Measurements from ENCODE around the gene L2HGDH. TPM values are rescaled to one million over a fixed set of nuclear protein-coding genes. Genes with fewer than 3 reads are reported as not detected.
"Not testable (repeated sequence)": the region's sequence is repeated elsewhere in the genome, so short reads cannot be mapped to it uniquely, and the experiment has no call there.

Gene L2HGDH
- 32.9 and 42.7 TPM in 2 replicates for total RNA-seq (2014; rRNA removed; shearing (Covaris generic); ENCODE audit: low replicate concordance)

DNA sequence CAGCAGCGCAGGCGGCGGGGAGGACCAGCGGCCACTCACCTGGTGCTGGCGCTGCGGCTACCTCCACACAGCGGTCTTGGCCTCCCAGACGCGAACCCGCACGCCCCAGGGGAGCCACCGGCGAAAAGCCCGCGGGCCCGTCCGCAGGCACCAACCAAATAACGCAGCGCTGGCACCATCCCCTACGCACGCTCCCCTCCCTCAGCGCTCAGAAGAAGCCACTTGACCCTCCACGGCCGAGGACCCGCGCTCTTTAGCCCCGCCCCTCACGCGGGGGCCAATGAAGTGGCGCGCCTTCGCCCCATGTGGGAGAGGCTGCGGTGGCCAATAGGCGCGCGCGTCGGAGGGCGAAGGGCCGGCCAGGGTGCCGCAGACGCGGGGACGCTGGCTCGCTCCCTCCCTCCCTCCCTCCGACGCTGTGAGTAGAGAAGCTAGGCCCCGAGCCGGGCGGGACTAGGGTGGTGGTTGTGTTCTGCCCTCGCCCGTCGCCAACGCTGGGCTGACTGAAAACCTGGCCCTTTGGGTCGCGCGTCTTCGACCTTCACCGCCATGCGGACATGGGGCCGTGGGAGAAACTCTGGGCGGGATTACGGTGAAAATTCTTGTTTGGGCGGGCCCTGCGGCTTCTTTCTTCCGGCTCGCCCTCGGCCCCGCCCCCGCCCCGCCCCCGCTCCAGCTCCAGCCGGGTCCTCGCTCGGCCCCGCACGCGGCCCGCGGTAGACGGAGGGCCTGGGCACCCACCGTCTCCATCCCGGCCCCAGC lies at the start of gene L2HGDH, which contains the start of gene DMAC2L:
Gene L2HGDH (minus strand): TSS at position 258 of the 762 bp plus-strand sequence. CDS start 79 bp downstream, at position 179.
Gene DMAC2L (plus strand): TSS at position 353 of the 762 bp plus-strand sequence. CDS start 9,164 bp downstream, outside the sequence.
- Histone ChIP-seq H4K20me1 (ENCODE audit: insufficient read depth, low read depth, low read length) (no peaks in the 10 kb centered on the region), H3K4me2 (ENCODE audit: low read depth, low read length, poor library complexity, severe bottlenecking) (peak within 1 kb of the TSS; percentile 80), H3K9me3 (ENCODE audit: low read length) (0 out of 2 replicates have a peak, but pooled peaks cover 2% of the 10 kb centered on the region), H3K9ac (ENCODE audit: low read length) (peak within 1 kb of the TSS; percentile 76), H3K79me2 (ENCODE audit: low read length) (peaks cover 86% of the 10 kb centered on the region), H3K27me3 (ENCODE audit: low read length) (no peaks in the 10 kb centered on the region), H3K9me2 (replicated peaks; ENCODE audit: insufficient read depth, low read length) (no peaks in the 10 kb centered on the region), H3K4me3 (ENCODE audit: low read length) (peak within 1 kb of the TSS; percentile 77), H2AFZ (ENCODE audit: low read length) (peak within 1 kb of the TSS; percentile 61), H3K4me1 (ENCODE audit: low read length) (peaks cover 27% of the 10 kb centered on the region), H3K36me3 (ENCODE audit: insufficient read depth, low read length) (peaks cover 24% of the 10 kb centered on the region), H3K27ac (ENCODE audit: low read length) (peak within 1 kb of the TSS; percentile 67)
- DNase-seq, result peak; percentile 100

DNA sequence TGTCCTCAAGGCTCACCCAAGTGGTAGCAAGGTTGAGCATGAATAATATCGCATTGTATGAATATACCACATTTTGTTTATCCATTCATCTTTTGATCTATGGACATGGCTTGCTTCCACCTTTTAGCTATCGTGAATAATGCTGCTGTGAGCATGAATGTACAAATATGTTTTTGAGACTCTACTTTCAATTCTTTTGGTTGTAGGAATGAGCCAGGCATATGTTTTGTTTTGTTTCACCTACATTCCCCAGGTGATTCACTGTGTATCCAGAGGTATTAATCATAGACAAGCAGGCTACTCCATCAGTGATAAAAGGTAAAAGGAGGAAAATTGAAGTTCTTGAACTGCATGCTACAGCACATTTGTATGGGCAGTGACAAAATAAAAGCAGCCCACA lies 48.8 kb upstream of the L2HGDH start:
- H3K27me3 ChIP-seq (ENCODE audit: low read length), result no peaks in the 10 kb centered on the region
- H2AFZ ChIP-seq (ENCODE audit: low read length), result no peak overlapping the region
- no peak overlapping the region for H3K27ac ChIP-seq (ENCODE audit: low read length)
- no peak for DNase-seq
- peaks cover 20% of the 10 kb centered on the region for H3K4me1 ChIP-seq (ENCODE audit: low read length)
- H3K9ac ChIP-seq (ENCODE audit: low read length), result no peak overlapping the region
- H3K4me3 ChIP-seq (ENCODE audit: low read length), result no peak overlapping the region
- H3K36me3 ChIP-seq (ENCODE audit: insufficient read depth, low read length), result no peaks in the 10 kb centered on the region
- H3K9me3 ChIP-seq (ENCODE audit: low read length), result no peaks in the 10 kb centered on the region
- no peaks in the 10 kb centered on the region for H4K20me1 ChIP-seq (ENCODE audit: insufficient read depth, low read depth, low read length)
- no peaks in the 10 kb centered on the region for H3K9me2 ChIP-seq (replicated peaks; ENCODE audit: insufficient read depth, low read length)
- no peak overlapping the region for H3K4me2 ChIP-seq (ENCODE audit: low read depth, low read length, poor library complexity, severe bottlenecking)
- H3K79me2 ChIP-seq (ENCODE audit: low read length), result no peaks in the 10 kb centered on the region

DNA sequence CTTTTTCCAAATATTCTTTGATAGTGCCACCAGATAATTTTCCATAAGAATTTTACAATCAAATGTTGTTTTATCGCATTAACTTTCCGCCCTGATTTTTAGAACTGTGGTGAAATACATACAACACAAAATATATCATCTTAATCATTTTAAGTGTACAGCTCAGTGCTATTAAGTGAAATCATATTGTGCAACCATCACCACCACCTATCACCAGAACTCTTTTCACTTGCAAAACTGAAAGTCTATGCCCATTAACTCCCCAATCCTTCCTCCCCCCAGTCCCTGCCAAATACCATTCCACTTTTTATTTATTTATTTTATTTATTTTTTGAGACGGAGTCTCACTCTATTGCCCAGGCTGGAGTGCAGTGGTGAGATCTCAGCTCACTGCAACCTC lies 48.1 kb upstream of the L2HGDH start:
- H3K9me3 ChIP-seq (ENCODE audit: low read length), result no peaks in the 10 kb centered on the region
- H3K4me3 ChIP-seq (ENCODE audit: low read length), result no peak overlapping the region

DNA sequence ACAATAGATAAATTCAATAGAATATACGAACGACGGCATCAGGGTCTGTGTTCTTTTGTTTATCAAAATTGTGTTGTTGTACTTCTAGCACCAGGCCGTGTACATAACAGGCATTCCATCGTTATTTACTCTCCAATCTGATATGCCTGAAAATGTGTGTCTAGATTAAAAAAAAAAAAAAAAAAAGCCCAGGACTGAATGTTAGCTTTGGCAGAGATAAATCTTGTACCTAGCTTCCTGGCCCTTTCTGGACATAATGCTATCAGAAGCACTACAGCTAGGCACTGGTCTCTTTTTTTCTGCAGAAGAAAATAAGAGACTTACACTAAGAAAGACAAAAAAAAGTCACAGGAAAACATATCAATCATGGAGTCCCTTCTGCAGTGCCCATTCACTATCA lies 47.6 kb upstream of the L2HGDH start:
- H3K4me1 ChIP-seq (ENCODE audit: low read length), result peaks cover 18% of the 10 kb centered on the region
- no peak overlapping the region for H3K9ac ChIP-seq (ENCODE audit: low read length)
- H3K27ac ChIP-seq (ENCODE audit: low read length), result no peak overlapping the region
- H3K79me2 ChIP-seq (ENCODE audit: low read length), result no peaks in the 10 kb centered on the region
- H3K36me3 ChIP-seq (ENCODE audit: insufficient read depth, low read length), result no peaks in the 10 kb centered on the region
- no peaks in the 10 kb centered on the region for H3K9me3 ChIP-seq (ENCODE audit: low read length)
- H3K4me2 ChIP-seq (ENCODE audit: low read depth, low read length, poor library complexity, severe bottlenecking), result no peak overlapping the region
- no peak overlapping the region for H3K4me3 ChIP-seq (ENCODE audit: low read length)
- H4K20me1 ChIP-seq (ENCODE audit: insufficient read depth, low read depth, low read length), result no peaks in the 10 kb centered on the region
- no peaks in the 10 kb centered on the region for H3K27me3 ChIP-seq (ENCODE audit: low read length)
- no peaks in the 10 kb centered on the region for H3K9me2 ChIP-seq (replicated peaks; ENCODE audit: insufficient read depth, low read length)
- no peak overlapping the region for H2AFZ ChIP-seq (ENCODE audit: low read length)
- no peak for DNase-seq

More for the DNA sequence above, 48.1 kb upstream of the L2HGDH start:
- H3K27me3 ChIP-seq (ENCODE audit: low read length), result no peaks in the 10 kb centered on the region
- H3K36me3 ChIP-seq (ENCODE audit: insufficient read depth, low read length), result no peaks in the 10 kb centered on the region
- no peak overlapping the region for H3K4me2 ChIP-seq (ENCODE audit: low read depth, low read length, poor library complexity, severe bottlenecking)
- H3K27ac ChIP-seq (ENCODE audit: low read length), result no peak overlapping the region
- peaks cover 23% of the 10 kb centered on the region for H3K4me1 ChIP-seq (ENCODE audit: low read length)
- H3K9me2 ChIP-seq (replicated peaks; ENCODE audit: insufficient read depth, low read length), result no peaks in the 10 kb centered on the region
- no peak overlapping the region for H2AFZ ChIP-seq (ENCODE audit: low read length)
- H4K20me1 ChIP-seq (ENCODE audit: insufficient read depth, low read depth, low read length), result no peaks in the 10 kb centered on the region
- no peaks in the 10 kb centered on the region for H3K79me2 ChIP-seq (ENCODE audit: low read length)
- no peak overlapping the region for H3K9ac ChIP-seq (ENCODE audit: low read length)
- no peak for DNase-seq

DNA sequence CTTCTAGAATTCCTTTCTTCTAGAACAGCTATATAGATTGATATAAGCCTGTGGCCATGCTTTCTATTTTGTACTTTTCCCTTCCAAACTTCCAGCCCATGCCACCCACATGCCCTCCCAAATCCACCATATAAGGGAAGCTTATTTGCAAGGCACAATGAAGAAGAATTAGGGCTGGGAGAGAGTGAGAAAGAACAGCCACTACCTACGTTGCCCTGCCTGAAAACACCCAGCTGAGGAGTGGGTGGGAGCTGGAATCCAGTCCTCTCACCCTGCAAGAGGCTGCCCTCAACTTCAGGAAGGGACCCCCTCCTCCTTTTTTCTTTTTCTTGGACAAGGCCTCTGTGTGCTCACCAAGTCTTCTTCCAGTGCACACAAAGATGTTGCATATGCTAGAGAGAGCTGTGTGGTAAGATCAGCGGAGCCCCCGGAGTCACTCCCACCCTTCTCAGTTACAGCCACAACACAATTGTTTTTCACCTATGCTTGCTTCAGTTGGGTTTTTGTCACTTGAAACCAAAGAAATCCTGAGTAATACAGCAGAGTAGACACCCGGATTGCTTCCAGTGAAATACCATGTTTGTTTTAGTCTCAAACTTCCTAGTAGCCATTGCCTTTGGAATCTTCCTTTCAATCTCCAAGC lies 45.8 kb upstream of the L2HGDH start:
- no peak overlapping the region for H3K27ac ChIP-seq (ENCODE audit: low read length)
- no peaks in the 10 kb centered on the region for H3K9me3 ChIP-seq (ENCODE audit: low read length)
- no peaks in the 10 kb centered on the region for H3K27me3 ChIP-seq (ENCODE audit: low read length)
- H3K4me3 ChIP-seq (ENCODE audit: low read length), result no peak overlapping the region
- peaks cover 3% of the 10 kb centered on the region; the same call in 1 of the 2 replicates for H3K4me1 ChIP-seq (ENCODE audit: low read length)
- DNase-seq, result no peak
- no peaks in the 10 kb centered on the region for H3K36me3 ChIP-seq (ENCODE audit: insufficient read depth, low read length)
- H2AFZ ChIP-seq (ENCODE audit: low read length), result no peak overlapping the region
- H3K79me2 ChIP-seq (ENCODE audit: low read length), result no peaks in the 10 kb centered on the region
- H4K20me1 ChIP-seq (ENCODE audit: insufficient read depth, low read depth, low read length), result no peaks in the 10 kb centered on the region
- H3K9ac ChIP-seq (ENCODE audit: low read length), result no peak overlapping the region
- H3K4me2 ChIP-seq (ENCODE audit: low read depth, low read length, poor library complexity, severe bottlenecking), result no peak overlapping the region
- no peaks in the 10 kb centered on the region for H3K9me2 ChIP-seq (replicated peaks; ENCODE audit: insufficient read depth, low read length)

DNA sequence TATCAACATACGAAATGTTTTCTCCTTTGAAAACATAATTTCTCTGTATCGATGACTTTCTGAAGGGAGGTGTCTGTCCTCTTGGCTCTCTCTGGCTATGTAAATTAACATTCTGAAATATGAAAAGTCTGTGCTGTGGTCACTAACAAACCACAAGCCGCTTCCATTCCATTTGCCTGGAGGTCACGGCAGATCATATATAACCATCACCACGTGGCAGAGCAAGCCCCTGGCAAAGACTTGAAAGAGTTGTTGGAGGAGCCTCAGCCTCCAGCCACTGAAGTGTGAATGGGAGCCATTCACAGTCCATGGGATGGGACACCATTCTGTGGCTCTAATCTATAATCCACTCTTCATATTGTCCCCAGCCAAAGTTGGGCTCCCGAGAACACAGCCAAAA lies 45.1 kb upstream of the L2HGDH start:
- no peaks in the 10 kb centered on the region for H3K9me2 ChIP-seq (replicated peaks; ENCODE audit: insufficient read depth, low read length)
- H3K4me2 ChIP-seq (ENCODE audit: low read depth, low read length, poor library complexity, severe bottlenecking), result no peak overlapping the region
- H3K4me1 ChIP-seq (ENCODE audit: low read length), result peaks cover 10% of the 10 kb centered on the region
- H3K79me2 ChIP-seq (ENCODE audit: low read length), result no peaks in the 10 kb centered on the region
- no peak overlapping the region for H2AFZ ChIP-seq (ENCODE audit: low read length)
- H3K36me3 ChIP-seq (ENCODE audit: insufficient read depth, low read length), result no peaks in the 10 kb centered on the region
- H3K27me3 ChIP-seq (ENCODE audit: low read length), result no peaks in the 10 kb centered on the region
- H3K9ac ChIP-seq (ENCODE audit: low read length), result no peak overlapping the region
- H4K20me1 ChIP-seq (ENCODE audit: insufficient read depth, low read depth, low read length), result no peaks in the 10 kb centered on the region
- no peak for DNase-seq
- no peaks in the 10 kb centered on the region for H3K9me3 ChIP-seq (ENCODE audit: low read length)
- no peak overlapping the region for H3K4me3 ChIP-seq (ENCODE audit: low read length)
- H3K27ac ChIP-seq (ENCODE audit: low read length), result no peak overlapping the region

DNA sequence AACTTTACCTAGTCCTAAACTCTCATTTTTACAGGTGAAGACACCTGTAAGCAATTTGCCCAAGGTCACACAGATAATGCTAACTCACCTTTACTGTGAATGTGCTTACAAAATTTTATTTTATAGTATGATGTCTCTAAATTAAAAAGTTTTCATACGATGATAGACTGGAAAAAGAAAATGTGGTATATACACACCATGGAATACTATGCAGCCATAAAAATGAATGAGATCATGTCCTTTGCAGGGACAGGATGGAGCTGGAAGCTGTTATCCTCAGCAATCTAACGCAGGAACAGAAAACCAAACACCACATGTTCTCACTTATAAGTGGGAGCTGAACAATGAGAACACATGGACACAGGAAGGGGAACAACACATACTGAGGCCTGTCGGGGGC lies 44.3 kb upstream of the L2HGDH start:
- H3K9me2 ChIP-seq (replicated peaks; ENCODE audit: insufficient read depth, low read length); H3K36me3 ChIP-seq (ENCODE audit: insufficient read depth, low read length); H3K9me3 ChIP-seq (ENCODE audit: low read length); H3K9ac ChIP-seq (ENCODE audit: low read length); H3K4me2 ChIP-seq (ENCODE audit: low read depth, low read length, poor library complexity, severe bottlenecking); H3K4me3 ChIP-seq (ENCODE audit: low read length); H3K27ac ChIP-seq (ENCODE audit: low read length); H3K27me3 ChIP-seq (ENCODE audit: low read length); H4K20me1 ChIP-seq (ENCODE audit: insufficient read depth, low read depth, low read length); H3K79me2 ChIP-seq (ENCODE audit: low read length); DNase-seq; H2AFZ ChIP-seq (ENCODE audit: low read length): not testable (repeated sequence)
- H3K4me1 ChIP-seq (ENCODE audit: low read length), result peaks cover 18% of the 10 kb centered on the region

DNA sequence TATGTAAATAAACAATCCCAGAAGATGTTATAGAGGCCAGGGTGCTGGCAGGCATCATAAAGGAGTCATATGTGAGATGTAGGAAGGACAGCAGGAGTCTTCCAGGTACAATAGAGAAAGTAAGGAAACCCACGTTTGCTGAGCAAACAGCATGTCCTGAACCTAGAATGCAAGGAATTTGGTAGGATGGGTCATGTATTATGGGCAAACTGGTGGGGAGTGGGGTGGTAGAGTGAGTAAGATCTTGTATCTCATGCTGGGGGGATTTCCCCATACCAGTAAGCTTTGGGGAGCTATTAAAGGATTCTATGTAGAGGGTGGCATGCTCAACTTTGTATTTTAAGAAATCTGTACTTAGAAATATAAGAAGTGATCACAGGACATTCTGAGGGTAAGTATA lies 43.7 kb upstream of the L2HGDH start:
- H3K4me1 ChIP-seq (ENCODE audit: low read length), result peaks cover 19% of the 10 kb centered on the region
- no peak overlapping the region for H2AFZ ChIP-seq (ENCODE audit: low read length)
- H3K9me3 ChIP-seq (ENCODE audit: low read length), result no peaks in the 10 kb centered on the region
- no peak overlapping the region for H3K4me3 ChIP-seq (ENCODE audit: low read length)
- H3K27me3 ChIP-seq (ENCODE audit: low read length), result no peaks in the 10 kb centered on the region
- H3K36me3 ChIP-seq (ENCODE audit: insufficient read depth, low read length), result no peaks in the 10 kb centered on the region
- no peaks in the 10 kb centered on the region for H3K9me2 ChIP-seq (replicated peaks; ENCODE audit: insufficient read depth, low read length)
- no peak overlapping the region for H3K4me2 ChIP-seq (ENCODE audit: low read depth, low read length, poor library complexity, severe bottlenecking)
- no peak overlapping the region for H3K9ac ChIP-seq (ENCODE audit: low read length)
- no peak overlapping the region for H3K27ac ChIP-seq (ENCODE audit: low read length)
- H4K20me1 ChIP-seq (ENCODE audit: insufficient read depth, low read depth, low read length), result no peaks in the 10 kb centered on the region
- no peaks in the 10 kb centered on the region for H3K79me2 ChIP-seq (ENCODE audit: low read length)
- no peak for DNase-seq

Data from Karpas-422 (cell line).